Mucosa of descending colon (tissue), 3 donors: Measurements from ENCODE around the gene FBXL3. TPM values are rescaled to one million over a fixed set of nuclear protein-coding genes. Genes with fewer than 3 reads are reported as not detected.
A peak's percentile ranks its signal among the peaks of the same experiment; 100 is the strongest.

ENCODE experiments used
- ATAC-seq: fragments of 200-7000 bp; cut with Tn5 transposase; one replicate; pipeline ENCODE4 v1.9.1; 2020; ENCODE audit warnings: mild to moderate bottlenecking, moderate library complexity
- DNase-seq, 3 donors: peaks; one replicate each; pipeline ENCODE4 v3.0.0-alpha.2; 2020
- H3K36me3 ChIP-seq: fragments of 200-600 bp; one replicate; pipeline ENCODE4 v1.8.0; 2021; ENCODE audit warnings: low read depth, mild to moderate bottlenecking
- H3K4me1 ChIP-seq: fragments of 200-600 bp; one replicate; pipeline ENCODE4 v1.8.0; 2021; ENCODE audit warnings: low read depth, mild to moderate bottlenecking
- H3K4me3 ChIP-seq: fragments of 200-600 bp; one replicate; pipeline ENCODE4 v1.8.0; 2021; ENCODE audit warnings: mild to moderate bottlenecking
- H3K9me3 ChIP-seq: fragments of 200-600 bp; one replicate; pipeline ENCODE4 v1.8.0; 2021; ENCODE audit warnings: mild to moderate bottlenecking
- CTCF ChIP-seq: fragments of 200-600 bp; IDR thresholded peaks from one replicate; pipeline ENCODE4 v1.8.0; 2022; ENCODE audit warnings: antibody characterized with exemption, mild to moderate bottlenecking
- intact Hi-C, 2 donors: fragments of 100-400 bp; cut with DNase I in 1 of 2; cut with micrococcal nuclease in 1 of 2; formaldehyde crosslinking; loops; one replicate each; pipeline versions ENCODE4 v1.11.0 to v1.11.1; 2022; cut with DNase I, micrococcal nuclease
- total RNA-seq, 3 donors: library from RNA; stranded (reverse); fragmentation: NEBNext Ultra II Directional in 2 of 3; extraction: Animal tissue kit (Norgen Biotek cat#: 25700) in 2 of 3; gene quantifications; one replicate each; pipeline versions ENCODE4 v1.2.1 to v1.2.4, GENCODE V29; 2021 to 2023
- donor health status: DM: no; HTN: no; CAD: no; lungs with moderate emphysema.
- donor health status: DM: no; HTN: no; CAD: no.
- donor health status: DM: no; HTN: yes; CAD: no.

The FBXL3 gene
- total RNA-seq, 3 donors from 2014 or later = 40.5 to 57.1 (median 56.0) TPM

DNA sequence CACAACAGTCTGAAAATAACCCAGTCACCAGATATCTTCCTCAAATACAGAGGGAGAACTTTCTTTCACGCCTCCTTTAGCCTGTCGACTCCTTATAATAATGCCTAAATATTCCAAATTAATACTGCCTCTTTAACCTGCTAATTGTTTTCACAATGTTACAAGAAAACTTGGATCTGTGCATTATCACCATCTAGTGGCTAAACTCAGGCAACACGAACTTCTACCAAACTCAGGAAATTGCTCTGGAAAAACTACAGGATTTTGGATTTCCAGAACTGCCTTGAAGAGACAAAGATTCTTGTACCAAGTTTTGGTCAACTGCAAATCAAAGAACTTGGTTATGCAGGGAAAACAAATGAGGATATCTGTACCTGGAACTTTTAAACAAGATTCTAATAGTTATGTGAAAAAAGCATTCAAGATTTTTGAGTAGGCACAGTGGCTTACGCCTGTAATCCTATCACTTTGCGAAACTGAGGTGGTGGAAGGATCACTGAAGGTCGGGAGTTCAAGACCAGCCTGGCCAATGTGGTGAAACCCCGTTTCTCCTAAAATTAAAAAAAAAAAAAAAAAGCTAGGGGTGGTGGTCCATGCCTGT lies 24.3 kb downstream of the FBXL3 start:
- intact Hi-C loops = no loop called here
- DNase-seq (no peak), ATAC-seq (peak; percentile 51)
- no peaks in the 10 kb centered on the region for H3K36me3 ChIP-seq
- TF ChIP-seq CTCF = peak; percentile 43
- no peaks in the 10 kb centered on the region for H3K9me3 ChIP-seq
- H3K4me1 ChIP-seq = peaks cover 28% of the 10 kb centered on the region
- H3K4me3 ChIP-seq = no peak overlapping the region

DNA sequence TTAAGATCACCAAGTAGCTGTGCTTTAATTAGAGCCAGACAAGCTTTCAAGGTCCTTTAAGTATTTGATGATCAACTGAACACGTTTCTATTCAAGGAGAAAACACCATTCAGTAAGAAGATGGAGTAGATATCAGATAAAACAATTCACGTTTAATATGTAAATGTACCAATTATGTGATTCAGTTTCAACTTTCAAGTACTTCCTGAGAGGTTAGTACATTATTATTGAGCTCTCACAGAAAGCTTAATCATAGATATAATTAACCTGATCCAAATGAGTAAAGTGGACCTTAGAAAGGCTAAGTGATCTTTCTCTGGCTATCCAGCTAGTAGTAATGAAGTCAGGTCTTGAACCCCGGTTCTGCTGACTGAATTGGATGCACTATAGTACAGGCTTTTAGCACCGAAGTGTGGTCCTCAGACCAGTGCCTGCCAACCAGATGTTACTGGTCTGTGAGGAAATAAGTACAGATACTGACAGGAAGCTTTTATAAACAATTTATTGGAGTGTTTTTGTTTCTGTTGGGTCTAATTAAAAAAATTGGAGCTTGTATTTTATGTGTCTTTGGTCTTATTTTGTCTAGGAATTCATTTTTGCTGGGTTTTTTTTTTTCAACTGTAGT lies 24.9 kb downstream of the FBXL3 start:
- H3K4me1 ChIP-seq = peaks cover 28% of the 10 kb centered on the region
- intact Hi-C loops = no loop called here
- no peaks in the 10 kb centered on the region for H3K9me3 ChIP-seq
- no peak for TF ChIP-seq CTCF
- DNase-seq (no peak), ATAC-seq (no peak)
- H3K36me3 ChIP-seq = no peaks in the 10 kb centered on the region
- H3K4me3 ChIP-seq = no peak overlapping the region

GRCh38 chr13:77001540-77001939 lies 25.4 kb downstream of the FBXL3 start:
- Histone ChIP-seq H3K9me3 (no peaks in the 10 kb centered on the region), H3K4me3 (no peak overlapping the region), H3K36me3 (no peaks in the 10 kb centered on the region), H3K4me1 (peaks cover 28% of the 10 kb centered on the region)
- TF ChIP-seq CTCF = no peak
- ATAC-seq (no peak), DNase-seq (no peak)
- intact Hi-C loops = no loop called here

DNA sequence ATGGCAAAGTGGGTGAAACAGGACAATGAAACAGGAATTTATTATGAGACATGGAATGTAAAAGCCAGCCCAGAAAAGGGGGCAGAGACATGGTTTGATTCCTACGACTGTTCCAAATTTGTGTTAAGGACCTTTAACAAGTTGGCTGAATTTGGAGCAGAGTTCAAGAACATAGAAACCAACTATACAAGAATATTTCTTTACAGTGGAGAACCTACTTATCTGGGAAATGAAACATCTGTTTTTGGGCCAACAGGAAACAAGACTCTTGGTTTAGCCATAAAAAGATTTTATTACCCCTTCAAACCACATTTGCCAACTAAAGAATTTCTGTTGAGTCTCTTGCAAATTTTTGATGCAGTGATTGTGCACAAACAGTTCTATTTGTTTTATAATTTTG lies 26.5 kb downstream of the FBXL3 start:
- H3K4me1 ChIP-seq = peaks cover 28% of the 10 kb centered on the region
- intact Hi-C loops = no loop called here
- H3K4me3 ChIP-seq = no peak overlapping the region
- ATAC-seq (peak; percentile 52), DNase-seq (no peak)
- no peaks in the 10 kb centered on the region for H3K36me3 ChIP-seq
- no peaks in the 10 kb centered on the region for H3K9me3 ChIP-seq
- TF ChIP-seq CTCF = no peak

- Histone ChIP-seq H3K4me1 (no peaks in the 10 kb centered on the region), H3K4me3 (no peak overlapping the region), H3K36me3 (no peaks in the 10 kb centered on the region), H3K9me3 (no peaks in the 10 kb centered on the region)
- intact Hi-C loops = no loop called here
- ATAC-seq (no peak), DNase-seq (no peak)
- no peak for TF ChIP-seq CTCF
Measured at GRCh38 chr13:76994281-76994680, 32.7 kb downstream of the FBXL3 start.
